Astrocyte (in vitro differentiated cells and primary cell): ENCODE data around the gene LTA.

Experiments used
- EZH2 ChIP-seq: IDR thresholded peaks from 2 replicates; pipeline ENCODE4 v1.6.1; 2012; ENCODE audit warnings: mild to moderate bottlenecking, low read length, inconsistent platforms; ENCODE audit not compliant: insufficient read depth
- TF ChIP-seq, protein P1 (sequence below): IDR thresholded peaks from 2 replicates; pipeline ENCODE4 v1.5.1; 2011; ENCODE audit warnings: low read depth, mild to moderate bottlenecking, inconsistent platforms, low read length, moderate library complexity; ENCODE audit not compliant: insufficient read depth

DNA sequence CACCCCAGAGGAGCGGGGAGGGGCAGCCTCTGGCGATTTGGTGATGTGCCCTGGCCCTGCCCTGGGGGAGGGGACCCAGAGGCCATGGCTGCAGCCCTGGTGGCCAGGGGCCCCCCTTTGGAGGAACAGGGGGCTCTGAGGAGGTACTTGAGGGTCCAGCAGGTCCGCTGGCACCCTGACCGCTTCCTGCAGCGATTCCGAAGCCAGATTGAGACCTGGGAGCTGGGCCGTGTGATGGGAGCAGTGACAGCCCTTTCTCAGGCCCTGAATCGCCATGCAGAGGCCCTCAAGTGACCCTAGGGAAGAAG lies 13.8 kb upstream of the LTA start:
- TF ChIP-seq, protein P1, sequence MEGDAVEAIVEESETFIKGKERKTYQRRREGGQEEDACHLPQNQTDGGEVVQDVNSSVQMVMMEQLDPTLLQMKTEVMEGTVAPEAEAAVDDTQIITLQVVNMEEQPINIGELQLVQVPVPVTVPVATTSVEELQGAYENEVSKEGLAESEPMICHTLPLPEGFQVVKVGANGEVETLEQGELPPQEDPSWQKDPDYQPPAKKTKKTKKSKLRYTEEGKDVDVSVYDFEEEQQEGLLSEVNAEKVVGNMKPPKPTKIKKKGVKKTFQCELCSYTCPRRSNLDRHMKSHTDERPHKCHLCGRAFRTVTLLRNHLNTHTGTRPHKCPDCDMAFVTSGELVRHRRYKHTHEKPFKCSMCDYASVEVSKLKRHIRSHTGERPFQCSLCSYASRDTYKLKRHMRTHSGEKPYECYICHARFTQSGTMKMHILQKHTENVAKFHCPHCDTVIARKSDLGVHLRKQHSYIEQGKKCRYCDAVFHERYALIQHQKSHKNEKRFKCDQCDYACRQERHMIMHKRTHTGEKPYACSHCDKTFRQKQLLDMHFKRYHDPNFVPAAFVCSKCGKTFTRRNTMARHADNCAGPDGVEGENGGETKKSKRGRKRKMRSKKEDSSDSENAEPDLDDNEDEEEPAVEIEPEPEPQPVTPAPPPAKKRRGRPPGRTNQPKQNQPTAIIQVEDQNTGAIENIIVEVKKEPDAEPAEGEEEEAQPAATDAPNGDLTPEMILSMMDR: no peak
- no peak for TF ChIP-seq EZH2
